ENCODE results near the gene TNFRSF21. TPM values are rescaled to one million over a fixed set of nuclear protein-coding genes. Genes with fewer than 3 reads are reported as not detected.

TNFRSF21 gene
- total and polyA plus RNA-seq, 2 donors (not counting 1 experiment from before 2014, with no cell fraction given) = 0.43 to 1.2 TPM

- H3K9me3 Mint-ChIP-seq (ENCODE audit: insufficient read depth) = no peaks in the 10 kb centered on the region
- WGBS (ENCODE audit: insufficient coverage) = 80% methylated on average over 1 of the region's 5 CpGs
- TF ChIP-seq EZH2 (IDR thresholded peaks at IDR 0.05; ENCODE audit: borderline replicate concordance, insufficient read depth, low read depth, low read length, poor library complexity, severe bottlenecking) (no peak), CTCF (IDR thresholded peaks at IDR 0.05) (no peak)
- Histone ChIP-seq H3K4me1 (ENCODE audit: control insufficient read depth in 2 of 2, insufficient read depth in 2 of 2, low read length in 2 of 2) (peaks cover 6% of the 10 kb centered on the region in 2 donors), H3K4me3 (ENCODE audit: control extremely low read depth in 1 of 5, extremely low read depth in 1 of 5, insufficient read depth in 1 of 5, low read depth in 2 of 5, low read length in 4 of 5) (no peak overlapping the region), H3K36me3 (replicated peaks in 1 of 2; ENCODE audit: control extremely low read depth in 1 of 2, control insufficient read depth in 1 of 2, extremely low read depth in 1 of 2, insufficient read depth in 2 of 2, low read length in 1 of 2) (no peaks in the 10 kb centered on the region), H3K27ac (ENCODE audit: low read length in 2 of 2) (no peak overlapping the region), H4K20me1 (ENCODE audit: control insufficient read depth, insufficient read depth, low read length, poor library complexity, severe bottlenecking) (no peaks in the 10 kb centered on the region), H3K79me2 (ENCODE audit: control insufficient read depth, insufficient read depth, low read length) (no peaks in the 10 kb centered on the region), H2AFZ (ENCODE audit: insufficient read depth, low read depth, low read length, poor library complexity, severe bottlenecking) (no peak overlapping the region), H3K9me3 (ENCODE audit: control extremely low read depth in 1 of 3, control insufficient read depth in 2 of 3, insufficient read depth in 1 of 3, low read length in 2 of 3) (peaks cover 0 to 3% (median 0%) of the 10 kb centered on the region in 3 donors), H3K27me3 (replicated peaks in 1 of 4; ENCODE audit: control extremely low read depth in 1 of 4, control insufficient read depth in 3 of 4, insufficient read depth in 4 of 4, low read length in 3 of 4) (no peaks in the 10 kb centered on the region), H3K9ac (ENCODE audit: low read length) (no peak overlapping the region), H3K4me2 (replicated peaks; ENCODE audit: low read depth, low read length, poor library complexity, severe bottlenecking) (no peak overlapping the region)
- DNase-seq (no peak), ATAC-seq (ENCODE audit: low read depth) (no peak)
- no peak overlapping the region for H3K4me3 Mint-ChIP-seq
- no peaks in the 10 kb centered on the region for H3K27me3 Mint-ChIP-seq
- no peak overlapping the region for H3K27ac Mint-ChIP-seq
- intact Hi-C loops (cut with micrococcal nuclease) = no loop called here
- ChIA-PET POLR2A (no interaction called here), CTCF (no interaction called here)
- peaks cover 8% of the 10 kb centered on the region for H3K4me1 Mint-ChIP-seq
Observed at GRCh38 chr6:47237196-47237595, 72.5 kb downstream of the TNFRSF21 start.

GRCh38 chr6:47235964-47236760, 73.5 kb downstream of the TNFRSF21 start:
- H3K27me3 Mint-ChIP-seq = no peaks in the 10 kb centered on the region
- ChIA-PET CTCF (no interaction called here), POLR2A (no interaction called here)
- DNase-seq (no peak), ATAC-seq (ENCODE audit: low read depth) (no peak)
- no peak overlapping the region for H3K27ac Mint-ChIP-seq
- Histone ChIP-seq H3K9ac (ENCODE audit: low read length) (no peak overlapping the region), H3K4me1 (ENCODE audit: control insufficient read depth in 2 of 2, insufficient read depth in 2 of 2, low read length in 2 of 2) (no peaks in the 10 kb centered on the region), H3K36me3 (replicated peaks in 1 of 2; ENCODE audit: control extremely low read depth in 1 of 2, control insufficient read depth in 1 of 2, extremely low read depth in 1 of 2, insufficient read depth in 2 of 2, low read length in 1 of 2) (no peaks in the 10 kb centered on the region), H3K4me3 (ENCODE audit: control extremely low read depth in 1 of 5, extremely low read depth in 1 of 5, insufficient read depth in 1 of 5, low read depth in 2 of 5, low read length in 4 of 5) (no peak overlapping the region), H3K27ac (ENCODE audit: low read length in 2 of 2) (no peak overlapping the region), H2AFZ (ENCODE audit: insufficient read depth, low read depth, low read length, poor library complexity, severe bottlenecking) (no peak overlapping the region), H3K9me3 (ENCODE audit: control extremely low read depth in 1 of 3, control insufficient read depth in 2 of 3, insufficient read depth in 1 of 3, low read length in 2 of 3) (peaks cover 0 to 3% (median 0%) of the 10 kb centered on the region in 3 donors), H3K79me2 (ENCODE audit: control insufficient read depth, insufficient read depth, low read length) (no peaks in the 10 kb centered on the region), H3K4me2 (replicated peaks; ENCODE audit: low read depth, low read length, poor library complexity, severe bottlenecking) (no peak overlapping the region), H4K20me1 (ENCODE audit: control insufficient read depth, insufficient read depth, low read length, poor library complexity, severe bottlenecking) (no peaks in the 10 kb centered on the region), H3K27me3 (replicated peaks in 1 of 4; ENCODE audit: control extremely low read depth in 1 of 4, control insufficient read depth in 3 of 4, insufficient read depth in 4 of 4, low read length in 3 of 4) (no peaks in the 10 kb centered on the region)
- TF ChIP-seq EZH2 (IDR thresholded peaks at IDR 0.05; ENCODE audit: borderline replicate concordance, insufficient read depth, low read depth, low read length, poor library complexity, severe bottlenecking) (no peak), CTCF (IDR thresholded peaks at IDR 0.05) (no peak)
- H3K9me3 Mint-ChIP-seq (ENCODE audit: insufficient read depth) = no peaks in the 10 kb centered on the region
- no peak overlapping the region for H3K4me3 Mint-ChIP-seq
- WGBS (ENCODE audit: insufficient coverage) = 84% methylated on average over 4 of the region's 8 CpGs
- peaks cover 2% of the 10 kb centered on the region for H3K4me1 Mint-ChIP-seq
- intact Hi-C loops (cut with micrococcal nuclease) = no loop called here
